K562 (cell line): ENCODE data around the gene SPOCK3. TPM values are rescaled to one million over a fixed set of nuclear protein-coding genes. Genes with fewer than 3 reads are reported as not detected.

Source experiments
- ATAC-seq: fragments of 200-7000 bp; cut with Tn5 transposase; 3 replicates; pipeline ENCODE4 v1.9.1; 2020; ENCODE audit warnings: moderate library complexity
- BruUV-seq: library from RNA; stranded (reverse); fragments of 400-500 nt; replicated peaks from 2 replicates; lab custom pipeline; 2021; lab: Mats Ljungman, UMichigan
- CTCF ChIA-PET: fragments of 300-600 bp; formaldehyde crosslinking; extraction: SDS; loops from one replicate; lab custom pipeline; 2021; ENCODE audit warnings: low intra/inter-chr PET ratio; lab: Yijun Ruan, JAX
- POLR2A ChIA-PET: fragments of 300-600, 350-650 bp; sonication (Branson Sonifier 250); formaldehyde crosslinking; extraction: SDS; loops from one replicate; lab custom pipeline; 2021; ENCODE audit warnings: antibody characterized with exemption, inconsistent platforms; lab: Yijun Ruan, JAX
- DNase-seq, 4 experiments: peaks; one replicate each; pipeline versions ENCODE4 v3.0.0 to v3.0.0-alpha.2; 2011 to 2018; ENCODE audit warnings: low spot score in 3 of 4, mixed read lengths in 3 of 4; ENCODE audit errors: extremely low read depth in 1 of 4
- FAIRE-seq: peaks from 2 replicates; lab custom pipeline; 2011; peaks lifted over from hg19 to GRCh38; lab: Jason Lieb, UNC
- H2AFZ ChIP-seq: 2 replicates; pipeline ENCODE4 v1.6.0; 2011; ENCODE audit warnings: low read depth, low read length, control low read depth, inconsistent platforms
- H3K27ac ChIP-seq: fragments of 200-600 bp; 3 replicates; pipeline ENCODE4 v1.8.0; 2011; ENCODE audit warnings: low read depth, mild to moderate bottlenecking, control low read depth, inconsistent platforms, low read length, moderate library complexity, mixed read lengths; ENCODE audit errors: extremely low read depth
- H3K27me3 ChIP-seq, 2 experiments: fragments of 300-600 bp in 1 of 2; 2 replicates in 1 of 2; 3 replicates in 1 of 2; pipeline versions ENCODE4 v1.6.0 to v1.8.0; 2011; ENCODE audit warnings: inconsistent platforms in 2 of 2, low read length in 2 of 2, mild to moderate bottlenecking in 1 of 2, mixed read lengths in 1 of 2, moderate library complexity in 1 of 2; ENCODE audit not compliant: control insufficient read depth in 2 of 2, insufficient read depth in 2 of 2
- H3K36me3 ChIP-seq: fragments of 300-600 bp; 3 replicates; pipeline ENCODE4 v1.8.0; 2011; ENCODE audit warnings: mild to moderate bottlenecking, low read length, inconsistent platforms; ENCODE audit not compliant: control insufficient read depth, insufficient read depth
- H3K4me1 ChIP-seq, 2 experiments: fragments of 200-600 bp in 1 of 2; replicated peaks in 1 of 2; 2 replicates in 1 of 2; 3 replicates in 1 of 2; pipeline versions ENCODE4 v1.5.1 to v1.8.0; 2011; ENCODE audit warnings: inconsistent platforms in 2 of 2, low read length in 2 of 2, mild to moderate bottlenecking in 1 of 2, mixed read lengths in 1 of 2, moderate library complexity in 1 of 2; ENCODE audit not compliant: control insufficient read depth in 2 of 2, insufficient read depth in 2 of 2
- H3K4me2 ChIP-seq: 2 replicates; pipeline ENCODE4 v1.6.1; 2011; ENCODE audit warnings: low read length, control low read depth, inconsistent platforms, mixed read lengths; ENCODE audit not compliant: insufficient read depth
- H3K4me3 ChIP-seq: fragments of 200-600 bp; sonication (generic), shearing (Covaris generic); 2 replicates; pipeline ENCODE4 v1.5.1; 2016; ENCODE audit warnings: control low read depth, inconsistent platforms
- H3K79me2 ChIP-seq: fragments of 200-600 bp; 3 replicates; pipeline ENCODE4 v1.8.0; 2011; ENCODE audit warnings: low read length, inconsistent platforms; ENCODE audit not compliant: control insufficient read depth, insufficient read depth
- H3K9ac ChIP-seq, 2 experiments: 2 replicates each; pipeline versions ENCODE4 v1.6.0 to v1.6.1; 2011; ENCODE audit warnings: low read depth in 2 of 2, low read length in 2 of 2, control low read depth in 1 of 2, inconsistent platforms in 1 of 2, mild to moderate bottlenecking in 1 of 2, mixed read lengths in 1 of 2; ENCODE audit not compliant: insufficient read depth in 1 of 2
- H3K9me1 ChIP-seq: one replicate; pipeline ENCODE4 v1.6.0; 2011; ENCODE audit warnings: inconsistent platforms, mild to moderate bottlenecking, low read length, moderate library complexity; ENCODE audit not compliant: control insufficient read depth, insufficient read depth
- H3K9me3 ChIP-seq: replicated peaks from 2 replicates; pipeline ENCODE4 v1.5.1; 2011; ENCODE audit warnings: low read depth, low read length, inconsistent platforms; ENCODE audit not compliant: control insufficient read depth, insufficient read depth
- H4K20me1 ChIP-seq: replicated peaks from 2 replicates; pipeline ENCODE4 v1.6.1; 2011; ENCODE audit warnings: low read length, inconsistent platforms, mixed read lengths; ENCODE audit not compliant: control insufficient read depth, insufficient read depth
- GTF2A2 ChIP-seq: IDR thresholded peaks from 2 replicates; pipeline ENCODE4 v1.6.1; 2016; ENCODE audit warnings: mild to moderate bottlenecking, missing genetic modification characterization, missing compliant biosample characterization
- KDM1A ChIP-seq, 2 experiments: fragments of 450-650 bp; IDR thresholded peaks; 2 replicates each; pipeline ENCODE4 v1.6.1; 2016; ENCODE audit warnings: mild to moderate bottlenecking in 2 of 2
- KLF13 ChIP-seq: fragments of 450-650 bp; IDR thresholded peaks from 2 replicates; pipeline ENCODE4 v1.6.1; 2016; ENCODE audit warnings: missing genetic modification characterization, low read depth, mild to moderate bottlenecking, missing compliant biosample characterization, moderate library complexity, borderline replicate concordance
- NCOA6 ChIP-seq: fragments of 450-650 bp; IDR thresholded peaks from 2 replicates; pipeline ENCODE4 v1.6.1; 2017; ENCODE audit warnings: mild to moderate bottlenecking
- POLR2A ChIP-seq: fragments of 450-650 bp; conservative IDR thresholded peaks from 2 replicates; pipeline ENCODE4 v1.6.1; 2016
- SIRT6 ChIP-seq: IDR thresholded peaks from one replicate; pipeline ENCODE4 v1.6.1; 2012; ENCODE audit warnings: low read depth, mild to moderate bottlenecking, control low read depth, inconsistent platforms, low read length, moderate library complexity
- SNRNP70 ChIP-seq: fragments of 200-400 bp; formaldehyde crosslinking; optimal IDR thresholded peaks from 2 replicates; pipeline ENCODE3; 2017; ENCODE audit warnings: low read depth, low read length
- WGBS: fragments of 100-300 bp; shearing (Covaris generic); methylation state at CpG from one replicate; pipeline ENCODE4 v1.1.6; 2016; ENCODE audit warnings: low coverage, mixed read lengths; ENCODE audit not compliant: insufficient coverage; ENCODE audit errors: missing lambda C conversion rate; 5-methylcytosine and 5-hydroxymethylcytosine counted together
- in situ Hi-C: fragments of 300-500 bp; cut with MboI; formaldehyde crosslinking; loops from 4 replicates; pipeline ENCODE4 v1.15.0; 2018; ENCODE audit warnings: inconsistent platforms, mixed read lengths
- intact Hi-C: fragments of 100-400 bp; cut with micrococcal nuclease; formaldehyde crosslinking; loops from 2 replicates; pipeline ENCODE4 v1.14.2; 2022
- polyA plus RNA-seq, 8 experiments: library from polyadenylated mRNA; depleted of rRNA in 4 of 8; stranded (reverse) in 5 of 8; unstranded in 3 of 8; fragments of >200 nt; fragmentation: Nextera tagmentation in 2 of 8; fragmentation: Illumina TruSeq in 1 of 8; extraction: Ambion mirVana in 2 of 8; extraction: Trizol in 1 of 8; gene quantifications; 2 replicates each; pipeline versions ENCODE4 v1.2.1 to v1.2.3, GENCODE V29; 2011 to 2014; ENCODE audit warnings: inconsistent platforms in 1 of 8, missing spikeins in 1 of 8
- total RNA-seq, 7 experiments: library from RNA; depleted of rRNA in 6 of 7; stranded (reverse); fragments of >200 nt in 6 of 7; fragmentation: Illumina TruSeq in 2 of 7; extraction: Trizol in 2 of 7; gene quantifications; 2 replicates each; pipeline versions ENCODE4 v1.2.1 to v1.2.3, GENCODE V29; 2011 to 2021; ENCODE audit warnings: low replicate concordance in 1 of 7
- TF ChIP-seq, protein P1 (sequence below): fragments of 150-350 bp; conservative IDR thresholded peaks from 2 replicates; pipeline ENCODE4 v1.6.1; 2014; ENCODE audit warnings: low read length
- TF ChIP-seq, protein P2 (sequence below), 2 experiments: fragments of 450-650 bp; IDR thresholded peaks; 2 replicates each; pipeline ENCODE4 v1.6.1; 2016

SPOCK3 gene
- total and polyA plus RNA-seq, 9 of the 15 experiments (the other 6 are each of a cell fraction or from before 2014, with no cell fraction given), result not detected

DNA sequence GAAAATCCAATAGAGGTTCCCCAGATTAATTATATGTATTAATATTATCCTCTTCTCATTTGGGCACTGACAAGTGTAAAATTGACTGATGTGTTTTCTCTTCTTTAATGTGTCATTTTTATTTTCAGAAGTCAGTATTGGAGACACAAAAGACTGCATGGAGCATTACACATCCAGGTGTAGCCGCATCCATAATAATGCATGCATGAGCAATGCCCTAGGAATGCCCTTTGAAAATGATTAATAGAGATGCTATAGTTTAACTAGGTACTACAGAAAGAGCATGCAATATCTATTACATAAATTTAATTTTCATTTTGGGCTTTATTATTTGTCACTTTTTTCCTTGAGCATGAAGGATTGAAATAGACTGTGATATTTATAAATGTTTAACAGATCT is 509.9 kb downstream of the SPOCK3 start:
- Histone ChIP-seq H3K4me3 (no peak overlapping the region), H3K9me1 (no peaks in the 10 kb centered on the region), H3K4me1 (no peaks in the 10 kb centered on the region), H3K4me2 (no peak overlapping the region), H3K9ac (no peak overlapping the region), H4K20me1 (no peaks in the 10 kb centered on the region), H3K9me3 (no peaks in the 10 kb centered on the region), H3K79me2 (no peaks in the 10 kb centered on the region), H2AFZ (no peak overlapping the region), H3K27me3 (no peaks in the 10 kb centered on the region), H3K36me3 (no peaks in the 10 kb centered on the region), H3K27ac (no peak overlapping the region)
- TF ChIP-seq, protein P1, sequence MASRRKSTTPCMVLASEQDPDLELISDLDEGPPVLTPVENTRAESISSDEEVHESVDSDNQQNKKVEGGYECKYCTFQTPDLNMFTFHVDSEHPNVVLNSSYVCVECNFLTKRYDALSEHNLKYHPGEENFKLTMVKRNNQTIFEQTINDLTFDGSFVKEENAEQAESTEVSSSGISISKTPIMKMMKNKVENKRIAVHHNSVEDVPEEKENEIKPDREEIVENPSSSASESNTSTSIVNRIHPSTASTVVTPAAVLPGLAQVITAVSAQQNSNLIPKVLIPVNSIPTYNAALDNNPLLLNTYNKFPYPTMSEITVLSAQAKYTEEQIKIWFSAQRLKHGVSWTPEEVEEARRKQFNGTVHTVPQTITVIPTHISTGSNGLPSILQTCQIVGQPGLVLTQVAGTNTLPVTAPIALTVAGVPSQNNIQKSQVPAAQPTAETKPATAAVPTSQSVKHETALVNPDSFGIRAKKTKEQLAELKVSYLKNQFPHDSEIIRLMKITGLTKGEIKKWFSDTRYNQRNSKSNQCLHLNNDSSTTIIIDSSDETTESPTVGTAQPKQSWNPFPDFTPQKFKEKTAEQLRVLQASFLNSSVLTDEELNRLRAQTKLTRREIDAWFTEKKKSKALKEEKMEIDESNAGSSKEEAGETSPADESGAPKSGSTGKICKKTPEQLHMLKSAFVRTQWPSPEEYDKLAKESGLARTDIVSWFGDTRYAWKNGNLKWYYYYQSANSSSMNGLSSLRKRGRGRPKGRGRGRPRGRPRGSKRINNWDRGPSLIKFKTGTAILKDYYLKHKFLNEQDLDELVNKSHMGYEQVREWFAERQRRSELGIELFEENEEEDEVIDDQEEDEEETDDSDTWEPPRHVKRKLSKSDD, result no peak
- TF ChIP-seq SNRNP70, result no peak
- TF ChIP-seq KLF13 (tag), result no peak
- TF ChIP-seq GTF2A2 (tag), result no peak
- TF ChIP-seq NCOA6, result no peak
- no peak for TF ChIP-seq KDM1A (IDR thresholded peaks at IDR 0.05)
- TF ChIP-seq, protein P2, sequence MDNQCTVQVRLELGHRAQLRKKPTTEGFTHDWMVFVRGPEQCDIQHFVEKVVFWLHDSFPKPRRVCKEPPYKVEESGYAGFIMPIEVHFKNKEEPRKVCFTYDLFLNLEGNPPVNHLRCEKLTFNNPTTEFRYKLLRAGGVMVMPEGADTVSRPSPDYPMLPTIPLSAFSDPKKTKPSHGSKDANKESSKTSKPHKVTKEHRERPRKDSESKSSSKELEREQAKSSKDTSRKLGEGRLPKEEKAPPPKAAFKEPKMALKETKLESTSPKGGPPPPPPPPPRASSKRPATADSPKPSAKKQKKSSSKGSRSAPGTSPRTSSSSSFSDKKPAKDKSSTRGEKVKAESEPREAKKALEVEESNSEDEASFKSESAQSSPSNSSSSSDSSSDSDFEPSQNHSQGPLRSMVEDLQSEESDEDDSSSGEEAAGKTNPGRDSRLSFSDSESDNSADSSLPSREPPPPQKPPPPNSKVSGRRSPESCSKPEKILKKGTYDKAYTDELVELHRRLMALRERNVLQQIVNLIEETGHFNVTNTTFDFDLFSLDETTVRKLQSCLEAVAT (IDR thresholded peaks at IDR 0.05), result no peak
- no peak for TF ChIP-seq POLR2A
- TF ChIP-seq SIRT6, result no peak
- 0% methylated on average over 1 of the region's 1 CpG for WGBS
- CTCF ChIA-PET, result no interaction called here
- intact Hi-C loops, result no loop called here
- no peak for DNase-seq
- ATAC-seq, result no peak
- POLR2A ChIA-PET, result no interaction called here
- FAIRE-seq, result no peak
- no TSS peak for BruUV-seq
- in situ Hi-C loops, result no loop called here
